HG02884 (cell line): Measurements from ENCODE around the gene SLCO2A1.

ENCODE experiments used
- ATAC-seq: cut with Tn5 transposase; IDR thresholded peaks from one replicate; pipeline ENCODE4 v1.9.1; 2021; ENCODE audit warnings: mild to moderate bottlenecking, moderate library complexity; ENCODE audit not compliant: unreplicated experiment

The SLCO2A1 gene

GRCh38 chr3:133983576-133984560, 45.9 kb downstream of the SLCO2A1 start:
- no peak for ATAC-seq

- ATAC-seq: no peak
These were observed 46.6 kb downstream of the SLCO2A1 start for GRCh38 chr3:133983126-133983525.

GRCh38 chr3:133980550-133980949, 49.2 kb downstream of the SLCO2A1 start:
- no peak for ATAC-seq

GRCh38 chr3:133980035-133980434, 49.7 kb downstream of the SLCO2A1 start:
- no peak for ATAC-seq

GRCh38 chr3:133979553-133979952, 50.2 kb downstream of the SLCO2A1 start:
- ATAC-seq: no peak

GRCh38 chr3:133977568-133977967, 52.2 kb downstream of the SLCO2A1 start:
- ATAC-seq: no peak

GRCh38 chr3:133973249-133973980, 56.3 kb downstream of the SLCO2A1 start:
- no peak for ATAC-seq

GRCh38 chr3:133972156-133972555, 57.6 kb downstream of the SLCO2A1 start:
- no peak for ATAC-seq

- ATAC-seq: no peak
These were observed 58.8 kb downstream of the SLCO2A1 start for GRCh38 chr3:133970916-133971315.

GRCh38 chr3:133970339-133970738, 59.4 kb downstream of the SLCO2A1 start:
- ATAC-seq: no peak

GRCh38 chr3:133967992-133968892, 61.5 kb downstream of the SLCO2A1 start:
- no peak for ATAC-seq

- ATAC-seq: no peak
These were observed 62.8 kb downstream of the SLCO2A1 start for GRCh38 chr3:133966954-133967353.

GRCh38 chr3:133965906-133966305, 63.8 kb downstream of the SLCO2A1 start:
- no peak for ATAC-seq

- ATAC-seq: no peak
These were observed 64.6 kb downstream of the SLCO2A1 start for GRCh38 chr3:133965013-133965570.

GRCh38 chr3:133964547-133964946, 65.2 kb downstream of the SLCO2A1 start:
- no peak for ATAC-seq

- ATAC-seq: no peak
These were observed 65.9 kb downstream of the SLCO2A1 start for GRCh38 chr3:133963657-133964396.

- ATAC-seq: no peak
These were observed 66.9 kb downstream of the SLCO2A1 start for GRCh38 chr3:133962849-133963248.

- ATAC-seq: no peak
These were observed 71.5 kb downstream of the SLCO2A1 start for GRCh38 chr3:133958071-133958805.

- ATAC-seq: no peak
These were observed 72.7 kb downstream of the SLCO2A1 start for GRCh38 chr3:133956982-133957381.
